ENCODE measurements around the gene ASB7.

GRCh38 chr15:100627789-100628395 is 25.5 kb downstream of the ASB7 start:
- TF ChIP-seq CTCF (IDR thresholded peaks at IDR 0.05), result peak; percentile 61 to 85
- no peak for TF ChIP-seq POLR2A (IDR thresholded peaks at IDR 0.05)
- no peak for TF ChIP-seq EP300 (IDR thresholded peaks at IDR 0.05)

All from suprapubic skin (tissue), 3 donors.